Loucy (cell line): ENCODE measurements around the gene CLIC3.

ENCODE experiments used
- H2AFZ ChIP-seq: fragments of 200-600 bp; sonication (generic); 2 replicates; pipeline ENCODE4 v1.6.0; 2016; ENCODE audit warnings: antibody characterized with exemption, mild to moderate bottlenecking, low read length, moderate library complexity
- H3F3A ChIP-seq: fragments of 200-600 bp; 2 replicates; pipeline ENCODE4 v1.6.0; 2016; ENCODE audit warnings: antibody characterized with exemption, low read depth, mild to moderate bottlenecking
- H3K27me3 ChIP-seq: fragments of 200-600 bp; sonication (generic); 2 replicates; pipeline ENCODE4 v1.6.1; 2014; ENCODE audit warnings: low read length, mild to moderate bottlenecking; ENCODE audit not compliant: insufficient read depth, poor library complexity, severe bottlenecking
- H3K36me3 ChIP-seq: fragments of 200-600 bp; sonication (generic); 2 replicates; pipeline ENCODE4 v1.6.1; 2016; ENCODE audit warnings: low read length; ENCODE audit not compliant: insufficient read depth
- H3K4me1 ChIP-seq: fragments of 200-600 bp; sonication (generic); 2 replicates; pipeline ENCODE4 v1.5.1; 2014; ENCODE audit warnings: low read length, mild to moderate bottlenecking; ENCODE audit not compliant: insufficient read depth, poor library complexity, severe bottlenecking
- H3K4me2 ChIP-seq: fragments of 200-600 bp; sonication (generic); 2 replicates; pipeline ENCODE4 v1.6.0; 2014; ENCODE audit warnings: antibody characterized with exemption, low read length, low read depth, mild to moderate bottlenecking; ENCODE audit not compliant: poor library complexity, severe bottlenecking
- H3K4me3 ChIP-seq: fragments of 200-600 bp; sonication (generic); 2 replicates; pipeline ENCODE4 v1.5.1; 2014; ENCODE audit warnings: low read length, mild to moderate bottlenecking, mixed read lengths; ENCODE audit not compliant: poor library complexity, severe bottlenecking
- H3K79me2 ChIP-seq: fragments of 200-600 bp; sonication (generic); 2 replicates; pipeline ENCODE4 v1.6.1; 2014; ENCODE audit warnings: low read length; ENCODE audit not compliant: insufficient read depth
- H3K9ac ChIP-seq: fragments of 200-600 bp; sonication (generic); 2 replicates; pipeline ENCODE4 v1.6.0; 2014; ENCODE audit warnings: mild to moderate bottlenecking, low read depth, low read length, moderate library complexity; ENCODE audit not compliant: poor library complexity, severe bottlenecking
- H3K9me2 ChIP-seq: fragments of 200-600 bp; sonication (generic); replicated peaks from 2 replicates; pipeline ENCODE4 v1.6.1; 2016; ENCODE audit warnings: low read depth, low read length, mixed read lengths
- H3K9me3 ChIP-seq: fragments of 200-600 bp; sonication (generic); 2 replicates; pipeline ENCODE4 v1.6.1; 2014; ENCODE audit warnings: mild to moderate bottlenecking, antibody characterized with exemption, low read length, low read depth; ENCODE audit not compliant: insufficient read depth
- H4K20me1 ChIP-seq: fragments of 200-600 bp; sonication (generic); 2 replicates; pipeline ENCODE4 v1.6.0; 2014; ENCODE audit warnings: antibody characterized with exemption, low read length, mild to moderate bottlenecking; ENCODE audit not compliant: insufficient read depth, poor library complexity, severe bottlenecking
- CTCF ChIP-seq: fragments of 200-600 bp; sonication (generic); conservative IDR thresholded peaks from 2 replicates; pipeline ENCODE4 v1.5.1; 2014; ENCODE audit warnings: mild to moderate bottlenecking, antibody characterized with exemption, low read length
- EZH2phosphoT487 ChIP-seq: fragments of 200-600 bp; IDR thresholded peaks from 2 replicates; pipeline ENCODE4 v1.6.1; 2018; ENCODE audit warnings: antibody characterized with exemption, mild to moderate bottlenecking, moderate library complexity, borderline replicate concordance

Gene CLIC3

GRCh38 chr9:136956604-136957003 is 39.8 kb downstream of the CLIC3 start:
- TF ChIP-seq EZH2phosphoT487 (no peak), CTCF (no peak)
- H3F3A ChIP-seq = no peaks in the 10 kb centered on the region
- H3K4me2 ChIP-seq = no peak overlapping the region
- no peaks in the 10 kb centered on the region for H3K36me3 ChIP-seq
- H3K9ac ChIP-seq = no peak overlapping the region
- no peaks in the 10 kb centered on the region for H3K9me2 ChIP-seq
- H3K9me3 ChIP-seq = no peaks in the 10 kb centered on the region
- no peaks in the 10 kb centered on the region for H3K79me2 ChIP-seq
- no peaks in the 10 kb centered on the region for H4K20me1 ChIP-seq
- H3K27me3 ChIP-seq = no peaks in the 10 kb centered on the region
- no peak overlapping the region for H3K4me3 ChIP-seq
- no peak overlapping the region for H2AFZ ChIP-seq
- H3K4me1 ChIP-seq = no peaks in the 10 kb centered on the region

- H4K20me1 ChIP-seq = no peaks in the 10 kb centered on the region
- H3K27me3 ChIP-seq = no peaks in the 10 kb centered on the region
- H3K4me1 ChIP-seq = no peaks in the 10 kb centered on the region
- no peak overlapping the region for H3K4me3 ChIP-seq
- H3K9me3 ChIP-seq = no peaks in the 10 kb centered on the region
- no peak overlapping the region for H2AFZ ChIP-seq
- no peaks in the 10 kb centered on the region for H3K9me2 ChIP-seq
- no peak overlapping the region for H3K4me2 ChIP-seq
- H3K36me3 ChIP-seq = no peaks in the 10 kb centered on the region
- H3F3A ChIP-seq = no peaks in the 10 kb centered on the region
- H3K9ac ChIP-seq = no peak overlapping the region
- TF ChIP-seq EZH2phosphoT487 = no peak
- no peak for TF ChIP-seq CTCF
- H3K79me2 ChIP-seq = no peaks in the 10 kb centered on the region
These were observed 40.4 kb downstream of the CLIC3 start for GRCh38 chr9:136955943-136956335.

- Histone ChIP-seq H3K4me1 (peaks cover 4% of the 10 kb centered on the region), H3K9me2 (no peaks in the 10 kb centered on the region), H3K36me3 (no peaks in the 10 kb centered on the region), H3F3A (no peaks in the 10 kb centered on the region), H4K20me1 (no peaks in the 10 kb centered on the region), H3K4me2 (no peak overlapping the region), H3K9me3 (no peaks in the 10 kb centered on the region), H2AFZ (no peak overlapping the region), H3K27me3 (no peaks in the 10 kb centered on the region), H3K4me3 (no peak overlapping the region), H3K9ac (no peak overlapping the region), H3K79me2 (no peaks in the 10 kb centered on the region)
- TF ChIP-seq CTCF (no peak), EZH2phosphoT487 (no peak)
These were observed 41.0 kb downstream of the CLIC3 start for GRCh38 chr9:136955202-136955942.
